HTERT RPE-1 (cell line): ENCODE data around the gene HESX1.

Experiments used
- in situ Hi-C: fragments of 300-500 bp; cut with MboI; formaldehyde crosslinking; loops from 4 replicates; pipeline ENCODE4 v1.14.3; 2020; ENCODE audit warnings: low sequenced_read_pairs

HESX1 gene

GRCh38 chr3:57199895-57200297 lies at the start of gene HESX1:
TSS of gene HESX1 (minus strand) at chr3:57199978. CDS start at chr3:57199918, 60 bp downstream.
- in situ Hi-C loops: no loop called here

GRCh38 chr3:57244946-57245345 lies 45.2 kb upstream of the HESX1 start:
- in situ Hi-C loops: no loop called here

- in situ Hi-C loops: no loop called here
These were observed 35.1 kb upstream of the HESX1 start for GRCh38 chr3:57234613-57235575.

GRCh38 chr3:57233799-57234198 lies 34.0 kb upstream of the HESX1 start:
- in situ Hi-C loops: no loop called here

GRCh38 chr3:57230006-57230405 lies 30.2 kb upstream of the HESX1 start:
- in situ Hi-C loops: no loop called here

GRCh38 chr3:57227930-57228751 lies 28.4 kb upstream of the HESX1 start:
- in situ Hi-C loops: no loop called here

- in situ Hi-C loops: no loop called here
These were observed 27.6 kb upstream of the HESX1 start, which contains the start of gene APPL1 for GRCh38 chr3:57227204-57227929. TSS of gene APPL1 (plus strand) at chr3:57227729. CDS start at chr3:57227884, 155 bp downstream.

GRCh38 chr3:57226176-57226575 lies 26.4 kb upstream of the HESX1 start:
- in situ Hi-C loops: no loop called here

- in situ Hi-C loops: no loop called here
These were observed 25.1 kb upstream of the HESX1 start for GRCh38 chr3:57224856-57225255.

- in situ Hi-C loops: no loop called here
These were observed 22.1 kb upstream of the HESX1 start for GRCh38 chr3:57221883-57222282.

GRCh38 chr3:57206423-57206822 lies 6.6 kb upstream of the HESX1 start:
- in situ Hi-C loops: no loop called here

GRCh38 chr3:57194641-57195040 lies 5.1 kb downstream of the HESX1 start:
- in situ Hi-C loops: no loop called here

- in situ Hi-C loops: no loop called here
These were observed 7.8 kb downstream of the HESX1 start for GRCh38 chr3:57192028-57192427.

- in situ Hi-C loops: no loop called here
These were observed 15.3 kb downstream of the HESX1 start for GRCh38 chr3:57184526-57184925.

GRCh38 chr3:57179580-57180410 lies 20.0 kb downstream of the HESX1 start:
- in situ Hi-C loops: no loop called here

GRCh38 chr3:57176045-57176444 lies 23.7 kb downstream of the HESX1 start:
- in situ Hi-C loops: no loop called here

GRCh38 chr3:57173687-57174086 lies 26.1 kb downstream of the HESX1 start:
- in situ Hi-C loops: no loop called here

GRCh38 chr3:57170946-57171345 lies 28.8 kb downstream of the HESX1 start:
- in situ Hi-C loops: no loop called here

GRCh38 chr3:57169872-57170623 lies 29.7 kb downstream of the HESX1 start:
- in situ Hi-C loops: no loop called here
